Measurements from ENCODE around the gene RIN3. TPM values are rescaled to one million over a fixed set of nuclear protein-coding genes. Genes with fewer than 3 reads are reported as not detected.

The RIN3 gene
- total RNA-seq, 1 experiment from 2014 or later: 1.5 TPM

DNA sequence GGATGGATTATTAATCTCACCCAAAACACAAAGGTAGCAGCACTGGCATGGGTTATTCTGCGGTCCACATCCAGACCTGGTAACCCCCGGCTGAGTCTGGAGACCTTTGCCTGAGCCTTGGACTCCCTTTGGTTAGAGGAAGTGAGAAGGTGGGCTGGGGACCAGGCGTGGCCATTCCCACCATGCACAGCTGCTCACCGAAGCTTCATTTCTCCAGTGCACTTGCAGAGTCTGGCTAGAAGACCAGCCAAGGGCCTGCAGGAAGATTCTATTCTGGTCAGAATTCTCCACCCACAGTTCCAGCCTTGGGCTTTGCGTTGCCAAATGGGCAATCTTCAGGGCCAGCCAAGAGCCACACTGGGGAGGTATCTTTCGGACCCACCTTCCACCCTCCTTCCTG is 161.8 kb downstream of the RIN3 start:
- H3K4me2 ChIP-seq (ENCODE audit: insufficient read depth, insufficient read length, low read length): no peak overlapping the region
- Mint-ChIP-seq H3K4me1 (peaks cover 5 to 9% of the 10 kb centered on the region in 2 experiments), H3K4me3 (no peak overlapping the region)

More for the DNA sequence above, 161.8 kb downstream of the RIN3 start:
- no peak overlapping the region for H2BK5ac ChIP-seq (ENCODE audit: insufficient read length, low read length)
- H3K27ac ChIP-seq (ENCODE audit: insufficient read length, low read depth, low read length): no peak overlapping the region
- Mint-ChIP-seq H3K36me3 (ENCODE audit: insufficient read depth in 1 of 3, low read depth in 3 of 3) (no peaks in the 10 kb centered on the region), H3K27ac (no peak overlapping the region), H3K9me3 (no peaks in the 10 kb centered on the region), H3K27me3 (ENCODE audit: low read depth) (no peaks in the 10 kb centered on the region; the same call in none of the 2 replicates)
- no peak overlapping the region for H3K18ac ChIP-seq (ENCODE audit: insufficient read length, low read depth, low read length)
- H4K5ac ChIP-seq (ENCODE audit: insufficient read length, low read depth, low read length): no peak overlapping the region
- no peak overlapping the region for H2BK20ac ChIP-seq (ENCODE audit: low read depth, low read length, poor library complexity, severe bottlenecking)
- no peak overlapping the region for H2AFZ ChIP-seq (ENCODE audit: low read length)
- TF ChIP-seq, protein P1, sequence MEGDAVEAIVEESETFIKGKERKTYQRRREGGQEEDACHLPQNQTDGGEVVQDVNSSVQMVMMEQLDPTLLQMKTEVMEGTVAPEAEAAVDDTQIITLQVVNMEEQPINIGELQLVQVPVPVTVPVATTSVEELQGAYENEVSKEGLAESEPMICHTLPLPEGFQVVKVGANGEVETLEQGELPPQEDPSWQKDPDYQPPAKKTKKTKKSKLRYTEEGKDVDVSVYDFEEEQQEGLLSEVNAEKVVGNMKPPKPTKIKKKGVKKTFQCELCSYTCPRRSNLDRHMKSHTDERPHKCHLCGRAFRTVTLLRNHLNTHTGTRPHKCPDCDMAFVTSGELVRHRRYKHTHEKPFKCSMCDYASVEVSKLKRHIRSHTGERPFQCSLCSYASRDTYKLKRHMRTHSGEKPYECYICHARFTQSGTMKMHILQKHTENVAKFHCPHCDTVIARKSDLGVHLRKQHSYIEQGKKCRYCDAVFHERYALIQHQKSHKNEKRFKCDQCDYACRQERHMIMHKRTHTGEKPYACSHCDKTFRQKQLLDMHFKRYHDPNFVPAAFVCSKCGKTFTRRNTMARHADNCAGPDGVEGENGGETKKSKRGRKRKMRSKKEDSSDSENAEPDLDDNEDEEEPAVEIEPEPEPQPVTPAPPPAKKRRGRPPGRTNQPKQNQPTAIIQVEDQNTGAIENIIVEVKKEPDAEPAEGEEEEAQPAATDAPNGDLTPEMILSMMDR (conservative IDR thresholded peaks at IDR 0.05): no peak
- no peak overlapping the region for H2BK120ac ChIP-seq (ENCODE audit: low read depth, low read length, poor library complexity, severe bottlenecking)
- no peak overlapping the region for H2AK5ac ChIP-seq (ENCODE audit: insufficient read length, low read length)
- H4K91ac ChIP-seq (ENCODE audit: insufficient read length, low read depth, low read length): no peak overlapping the region
- no peak overlapping the region for H2BK12ac ChIP-seq (ENCODE audit: insufficient read length, low read depth, low read length)
- H3K79me2 ChIP-seq (ENCODE audit: insufficient read depth, low read length): no peaks in the 10 kb centered on the region
- no peak for DNase-seq
- no peaks in the 10 kb centered on the region for H3K23me2 ChIP-seq (ENCODE audit: insufficient read length, low read depth, low read length, poor library complexity, severe bottlenecking)
- no CpG with 5 or more reads among the region's 6 CpGs for WGBS (ENCODE audit: extremely low coverage, insufficient read length, low lambda C conversion rate)
- H3K14ac ChIP-seq (ENCODE audit: insufficient read depth, low read length): no peak overlapping the region
- H3K79me1 ChIP-seq (ENCODE audit: insufficient read depth, low read depth, low read length, poor library complexity, severe bottlenecking): no peaks in the 10 kb centered on the region
- no peak overlapping the region for H2BK15ac ChIP-seq (ENCODE audit: low read depth, low read length)
- H3T11ph ChIP-seq (ENCODE audit: low read length): no peak overlapping the region
- H3K4me1 ChIP-seq (ENCODE audit: insufficient read depth, low read length): no peaks in the 10 kb centered on the region
- H3K23ac ChIP-seq (ENCODE audit: insufficient read length, low read depth, low read length): no peak overlapping the region
- H4K20me1 ChIP-seq (ENCODE audit: control insufficient read depth, insufficient read depth, insufficient read length): no peaks in the 10 kb centered on the region
- H4K8ac ChIP-seq (replicated peaks; ENCODE audit: insufficient read length, low read depth, low read length): no peak overlapping the region
- no peaks in the 10 kb centered on the region for H3K9me3 ChIP-seq (ENCODE audit: control insufficient read depth, low read depth, low read length)
- H3K27me3 ChIP-seq (ENCODE audit: insufficient read depth, low read length): no peaks in the 10 kb centered on the region
- H3K4ac ChIP-seq (ENCODE audit: low read depth, low read length): no peak overlapping the region
- H3K9ac ChIP-seq (ENCODE audit: extremely low read depth, insufficient read length, low read length): no peak overlapping the region
- no peak overlapping the region for H3K56ac ChIP-seq (ENCODE audit: insufficient read length, low read depth, low read length)
